HL-60 (cell line): Measurements from ENCODE around the gene ATP1A1.
A peak's percentile ranks its signal among the peaks of the same experiment; 100 is the strongest.

ENCODE experiments used
- DNase-seq, 2 experiments: peaks; one replicate each; pipeline ENCODE4 v3.0.0-alpha.2; 2010 to 2020; ENCODE audit warnings: low read depth in 1 of 2, low spot score in 1 of 2
- H3K27ac ChIP-seq: fragments of 250-450 bp; sonication (Bioruptor Pico); replicated peaks from 2 replicates; pipeline ENCODE4 v1.5.1; 2020; ENCODE audit warnings: mild to moderate bottlenecking, moderate library complexity
- H3K27me3 ChIP-seq: fragments of 250-450 bp; sonication (Bioruptor Pico); 2 replicates; pipeline ENCODE4 v1.5.1; 2021; ENCODE audit warnings: mild to moderate bottlenecking, moderate library complexity; ENCODE audit not compliant: insufficient read depth, poor library complexity, severe bottlenecking
- H3K4me3 ChIP-seq: replicated peaks from 2 replicates; pipeline ENCODE4 v1.5.1; 2011; ENCODE audit warnings: mild to moderate bottlenecking, control low read depth, low read length; ENCODE audit not compliant: insufficient read depth
- CTCF ChIP-seq: IDR thresholded peaks from one replicate; pipeline ENCODE4 v1.5.1; 2011; ENCODE audit warnings: low read length, control low read depth, inconsistent platforms; ENCODE audit not compliant: insufficient read depth
- GABPA ChIP-seq: IDR thresholded peaks from 2 replicates; pipeline ENCODE4 v1.6.1; 2012; ENCODE audit warnings: low read depth
- POLR2AphosphoS5 ChIP-seq: IDR thresholded peaks from 2 replicates; pipeline ENCODE4 v1.6.1; 2012; ENCODE audit warnings: low read depth
- SPI1 ChIP-seq: IDR thresholded peaks from 2 replicates; pipeline ENCODE4 v1.6.1; 2012; ENCODE audit warnings: low read depth, mild to moderate bottlenecking, borderline replicate concordance
- long read RNA-seq: library from polyadenylated mRNA; unstranded; transcript quantifications from one replicate; pipeline ENCODE4 v2.0.0, GENCODE V29; 2020
- TF ChIP-seq, protein P1 (sequence below): IDR thresholded peaks from 2 replicates; pipeline ENCODE4 v1.6.1; 2012; ENCODE audit warnings: low read depth; ENCODE audit not compliant: insufficient replicate concordance

ATP1A1 gene
- long read RNA-seq, transcript ATP1A1-201 (23 exons, 3,654 nt) = major isoform, 426 of 509 reads
- long read RNA-seq, transcript ATP1A1-211 (23 exons, 3,763 nt) = minor isoform, 5 of 509 reads
- long read RNA-seq, partial matches to known transcripts = 60 of 509 reads
- long read RNA-seq, other reads (novel, unspliced or antisense) = 18 of 509 reads

DNA sequence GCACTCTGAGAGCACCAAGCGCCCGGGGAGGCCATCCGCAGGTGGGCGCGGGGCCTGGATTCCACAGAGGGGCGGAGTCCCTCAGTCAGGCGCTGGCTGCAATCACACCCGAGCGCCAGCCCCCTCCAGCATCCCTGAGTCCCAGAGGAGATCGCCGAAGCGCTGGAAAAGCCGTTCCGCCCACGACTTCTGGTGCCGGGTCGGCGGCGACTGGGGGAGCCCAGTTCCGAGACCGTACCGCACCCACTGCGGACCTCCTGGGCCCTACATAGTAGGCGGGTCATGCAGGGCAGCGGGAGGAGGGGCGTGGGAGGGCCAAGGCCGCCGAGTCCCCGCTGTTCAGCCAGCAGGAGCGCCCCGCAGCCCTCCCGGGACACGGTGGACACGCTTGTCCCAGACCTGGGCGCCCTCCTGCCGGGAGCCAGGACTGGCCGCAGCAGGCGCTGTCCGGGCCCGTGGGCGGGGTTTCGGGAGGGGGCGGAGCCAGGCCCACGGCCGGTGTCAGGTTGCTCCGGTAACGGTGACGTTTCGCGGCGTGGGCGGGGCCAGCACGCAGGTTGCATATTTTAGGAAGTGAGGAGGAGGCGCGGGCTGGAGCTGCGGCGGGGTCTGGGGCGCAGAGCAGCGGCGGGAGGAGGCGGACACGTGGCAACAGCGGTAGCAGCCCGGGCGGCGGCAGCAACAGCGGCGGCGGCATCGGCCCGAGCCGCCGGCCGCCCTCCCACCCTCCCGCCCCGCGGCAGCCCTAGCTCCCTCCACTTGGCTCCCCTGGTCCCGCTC is at the start of gene ATP1A1:
TSS of gene ATP1A1 (plus strand) at position 594 of the 780 bp plus-strand sequence. CDS start 268 bp downstream, outside the sequence.
- peak; percentile 87 to 96 for DNase-seq
- Histone ChIP-seq H3K4me3 (peak within 1 kb of the TSS; percentile 69), H3K27me3 (no peaks in the 10 kb centered on the region), H3K27ac (peak within 1 kb of the TSS; percentile 97)
- TF ChIP-seq POLR2AphosphoS5 (peak; percentile 61; the same call in 1 of the 2 replicates), CTCF (no peak), SPI1 (peak; percentile 88; the same call in 1 of the 2 replicates), GABPA (no peak)
- TF ChIP-seq, protein P1, sequence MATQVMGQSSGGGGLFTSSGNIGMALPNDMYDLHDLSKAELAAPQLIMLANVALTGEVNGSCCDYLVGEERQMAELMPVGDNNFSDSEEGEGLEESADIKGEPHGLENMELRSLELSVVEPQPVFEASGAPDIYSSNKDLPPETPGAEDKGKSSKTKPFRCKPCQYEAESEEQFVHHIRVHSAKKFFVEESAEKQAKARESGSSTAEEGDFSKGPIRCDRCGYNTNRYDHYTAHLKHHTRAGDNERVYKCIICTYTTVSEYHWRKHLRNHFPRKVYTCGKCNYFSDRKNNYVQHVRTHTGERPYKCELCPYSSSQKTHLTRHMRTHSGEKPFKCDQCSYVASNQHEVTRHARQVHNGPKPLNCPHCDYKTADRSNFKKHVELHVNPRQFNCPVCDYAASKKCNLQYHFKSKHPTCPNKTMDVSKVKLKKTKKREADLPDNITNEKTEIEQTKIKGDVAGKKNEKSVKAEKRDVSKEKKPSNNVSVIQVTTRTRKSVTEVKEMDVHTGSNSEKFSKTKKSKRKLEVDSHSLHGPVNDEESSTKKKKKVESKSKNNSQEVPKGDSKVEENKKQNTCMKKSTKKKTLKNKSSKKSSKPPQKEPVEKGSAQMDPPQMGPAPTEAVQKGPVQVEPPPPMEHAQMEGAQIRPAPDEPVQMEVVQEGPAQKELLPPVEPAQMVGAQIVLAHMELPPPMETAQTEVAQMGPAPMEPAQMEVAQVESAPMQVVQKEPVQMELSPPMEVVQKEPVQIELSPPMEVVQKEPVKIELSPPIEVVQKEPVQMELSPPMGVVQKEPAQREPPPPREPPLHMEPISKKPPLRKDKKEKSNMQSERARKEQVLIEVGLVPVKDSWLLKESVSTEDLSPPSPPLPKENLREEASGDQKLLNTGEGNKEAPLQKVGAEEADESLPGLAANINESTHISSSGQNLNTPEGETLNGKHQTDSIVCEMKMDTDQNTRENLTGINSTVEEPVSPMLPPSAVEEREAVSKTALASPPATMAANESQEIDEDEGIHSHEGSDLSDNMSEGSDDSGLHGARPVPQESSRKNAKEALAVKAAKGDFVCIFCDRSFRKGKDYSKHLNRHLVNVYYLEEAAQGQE = no peak

DNA sequence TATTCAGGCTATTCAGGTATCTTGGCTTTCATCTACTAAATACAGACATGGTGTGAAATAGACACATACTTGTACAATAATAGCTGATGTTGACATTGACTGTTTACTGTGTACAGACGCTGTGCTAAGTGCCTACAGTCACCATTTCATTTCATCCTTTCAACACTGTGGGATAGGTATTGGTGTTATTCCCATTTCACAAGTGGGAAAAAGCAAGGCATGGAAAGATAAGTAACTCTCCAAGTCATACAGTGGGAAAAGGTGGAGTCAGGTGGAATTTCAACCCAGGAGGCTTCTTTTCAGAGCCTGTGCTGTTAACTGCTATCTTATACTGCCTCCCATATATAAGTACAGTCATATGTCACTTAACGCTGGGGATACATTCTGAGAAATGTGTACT is 49.6 kb upstream of the ATP1A1 start:
- no peak for DNase-seq
- Histone ChIP-seq H3K4me3 (no peak overlapping the region), H3K27me3 (no peaks in the 10 kb centered on the region), H3K27ac (no peak overlapping the region)
- TF ChIP-seq, protein P1 = no peak
- no peak for TF ChIP-seq SPI1
- no peak for TF ChIP-seq CTCF
- no peak for TF ChIP-seq POLR2AphosphoS5
- no peak for TF ChIP-seq GABPA

DNA sequence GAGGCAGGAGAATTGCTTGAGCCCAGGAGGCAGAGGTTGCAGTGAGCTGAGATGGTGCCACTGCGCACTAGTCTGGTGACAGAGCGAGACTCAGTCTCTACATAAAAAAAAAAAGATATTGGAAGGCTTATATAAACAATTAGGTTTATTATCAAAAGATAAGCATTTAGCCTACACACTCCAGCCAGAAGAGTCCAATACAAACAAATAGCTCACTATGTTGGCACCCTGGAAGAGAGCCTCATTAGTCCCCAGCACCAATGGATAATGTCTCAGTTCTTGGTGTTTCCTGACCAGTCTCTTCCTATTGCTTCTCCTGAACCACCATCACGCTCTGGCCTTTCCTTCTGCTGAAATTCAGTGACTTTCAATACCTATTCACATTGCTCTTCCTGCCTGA is 48.6 kb upstream of the ATP1A1 start:
- Histone ChIP-seq H3K27me3 (no peaks in the 10 kb centered on the region), H3K4me3 (no peak overlapping the region), H3K27ac (no peak overlapping the region)
- TF ChIP-seq SPI1 = no peak
- TF ChIP-seq, protein P1 = no peak
- TF ChIP-seq POLR2AphosphoS5 = no peak
- no peak for TF ChIP-seq CTCF
- TF ChIP-seq GABPA = no peak
- DNase-seq = no peak
